NCI-H2107 treated with DMSO at 0.1 percent for 48 hours (cell line): ENCODE data around the gene CHTOP.
"Not testable (repeated sequence)": the region's sequence is repeated elsewhere in the genome, so short reads cannot be mapped to it uniquely, and the experiment has no call there.

ENCODE experiments used
- DNase-seq: peaks from one replicate; lab custom pipeline; 2025; ENCODE audit not compliant: unreplicated experiment; lab: John Stamatoyannopoulos, UW

The CHTOP gene

GRCh38 chr1:153633754-153634665 lies at the start of gene CHTOP:
CHTOP (plus strand) TSS chr1:153634066; CDS start chr1:153636589, 2,523 bp downstream.
- peak; percentile 89 for DNase-seq

GRCh38 chr1:153585006-153585405 lies 48.9 kb upstream of the CHTOP start:
- no peak for DNase-seq

DNA sequence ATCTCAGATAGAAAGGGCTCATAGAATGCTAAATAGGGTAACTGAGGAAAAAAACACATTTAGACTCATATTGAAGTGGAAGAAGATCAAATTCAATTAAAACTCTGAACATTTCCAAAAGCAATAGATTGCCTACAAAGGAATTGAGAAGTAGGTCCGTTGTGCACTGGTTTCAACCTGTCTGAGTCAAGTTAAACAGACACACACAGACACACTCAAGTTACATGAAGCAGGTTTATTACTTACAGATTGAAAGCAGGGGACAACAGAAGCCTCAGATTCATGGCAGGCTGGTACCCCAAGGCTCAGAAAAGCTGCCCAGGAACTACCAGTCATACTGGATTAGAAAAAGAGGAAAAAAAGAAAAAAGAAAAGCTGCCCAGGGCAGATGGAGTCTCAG lies 47.5 kb upstream of the CHTOP start:
- peak; percentile 20 for DNase-seq

DNA sequence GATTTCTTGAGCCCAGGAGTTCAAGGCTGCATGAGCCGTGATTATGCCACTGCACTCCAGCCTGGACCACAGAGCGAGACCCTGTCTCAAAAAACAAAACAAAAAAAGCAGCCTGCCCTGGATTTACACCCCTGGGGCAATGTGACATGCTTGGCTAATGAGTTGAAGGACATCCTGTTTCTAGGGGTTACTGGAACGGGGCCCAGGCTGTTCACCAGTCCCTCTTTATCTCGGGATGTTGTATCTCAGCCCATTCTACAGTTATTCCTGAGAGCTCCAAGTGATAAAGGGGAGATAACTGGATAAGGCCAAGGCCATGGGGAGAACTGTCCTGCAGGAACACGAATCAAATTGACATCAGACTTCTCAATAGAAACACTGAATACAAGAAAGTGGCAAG lies 46.6 kb upstream of the CHTOP start:
- no peak for DNase-seq

GRCh38 chr1:153588033-153588432 lies 45.8 kb upstream of the CHTOP start:
- not testable (repeated sequence) for DNase-seq

GRCh38 chr1:153588482-153588881 lies 45.4 kb upstream of the CHTOP start:
- DNase-seq, result no peak

GRCh38 chr1:153592748-153593147 lies 41.1 kb upstream of the CHTOP start:
- DNase-seq, result no peak

GRCh38 chr1:153597206-153597605 lies 36.7 kb upstream of the CHTOP start:
- no peak for DNase-seq

DNA sequence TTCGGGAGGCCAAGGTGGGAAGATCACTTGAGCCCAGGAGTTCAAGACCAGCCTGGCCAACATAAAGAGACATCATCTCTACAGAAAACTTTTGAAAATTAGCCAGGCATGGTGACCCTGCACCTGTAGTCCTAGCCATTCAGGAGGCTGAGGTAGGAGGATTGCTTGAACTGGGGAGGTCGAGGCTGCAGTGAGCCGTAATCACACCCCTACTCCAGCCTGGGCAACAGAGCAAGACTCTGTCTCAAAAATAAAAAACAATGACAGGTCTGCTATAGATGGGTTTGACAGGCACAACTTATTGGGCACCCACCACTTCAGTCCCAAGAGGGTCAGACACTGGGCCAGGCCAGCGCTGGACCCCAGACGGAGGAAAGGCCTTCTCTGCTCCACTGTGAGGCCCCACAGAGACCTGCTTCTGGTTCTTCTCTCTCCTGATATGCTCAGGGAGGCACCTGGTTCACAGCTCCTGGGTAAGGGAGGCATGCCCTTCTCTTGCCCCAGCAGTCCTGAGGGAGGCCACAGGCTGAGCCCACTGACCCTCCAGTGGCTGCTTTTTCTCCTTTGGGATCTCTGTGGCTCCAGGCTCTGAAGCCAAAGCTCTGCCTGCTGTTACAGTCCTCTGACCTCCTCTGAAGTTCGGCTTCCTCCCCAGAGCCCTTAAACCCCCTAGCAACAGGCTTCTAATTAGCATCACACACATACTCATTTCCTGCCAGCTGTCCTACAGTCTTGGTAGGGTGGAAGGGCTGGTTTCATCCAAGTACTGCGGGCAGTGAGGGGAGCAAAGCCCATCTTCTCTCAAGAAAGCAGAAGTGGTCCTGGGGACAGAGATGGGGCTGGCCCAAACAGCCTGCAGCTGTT lies 35.3 kb upstream of the CHTOP start:
- no peak for DNase-seq

GRCh38 chr1:153599847-153600246 lies 34.0 kb upstream of the CHTOP start:
- DNase-seq, result no peak

GRCh38 chr1:153602749-153603148 lies 31.1 kb upstream of the CHTOP start:
- DNase-seq, result no peak

GRCh38 chr1:153606194-153606593 lies 27.7 kb upstream of the CHTOP start:
- no peak for DNase-seq

GRCh38 chr1:153607381-153607780 lies 26.5 kb upstream of the CHTOP start:
- DNase-seq, result no peak

DNA sequence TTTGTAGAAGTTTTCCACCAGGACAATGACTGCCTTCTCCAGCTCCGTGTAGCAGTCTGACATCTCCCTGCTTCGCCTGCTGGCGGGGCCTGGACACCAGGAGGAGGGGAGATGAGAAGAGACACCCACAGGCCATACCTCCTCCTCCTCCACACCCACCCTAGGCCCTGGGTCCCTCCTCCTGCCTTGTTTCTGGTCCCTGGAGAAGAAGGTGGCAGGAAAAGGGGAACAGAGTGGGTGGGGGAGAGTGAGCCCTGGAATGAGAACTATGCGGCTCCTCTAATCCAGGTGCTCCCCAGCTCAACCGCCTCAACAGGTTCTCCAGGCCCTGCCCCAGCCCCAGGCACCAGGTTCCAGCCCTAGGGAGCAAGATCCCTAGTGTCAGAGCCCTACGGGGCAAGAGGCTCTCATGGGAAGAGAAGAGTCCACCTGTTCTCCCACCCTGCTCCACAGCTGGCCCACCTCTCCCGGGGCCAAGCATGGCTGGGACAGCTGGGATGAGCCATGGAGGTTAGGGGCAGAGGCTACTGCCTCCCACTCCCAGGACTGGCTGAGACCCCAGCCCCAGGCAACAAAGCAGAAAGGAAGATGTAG lies 25.7 kb upstream of the CHTOP start:
- no peak for DNase-seq

- DNase-seq, result no peak
Observed at GRCh38 chr1:153608742-153609584, 24.9 kb upstream of the CHTOP start.

- no peak for DNase-seq
Observed at GRCh38 chr1:153609585-153609907, 24.3 kb upstream of the CHTOP start.

DNA sequence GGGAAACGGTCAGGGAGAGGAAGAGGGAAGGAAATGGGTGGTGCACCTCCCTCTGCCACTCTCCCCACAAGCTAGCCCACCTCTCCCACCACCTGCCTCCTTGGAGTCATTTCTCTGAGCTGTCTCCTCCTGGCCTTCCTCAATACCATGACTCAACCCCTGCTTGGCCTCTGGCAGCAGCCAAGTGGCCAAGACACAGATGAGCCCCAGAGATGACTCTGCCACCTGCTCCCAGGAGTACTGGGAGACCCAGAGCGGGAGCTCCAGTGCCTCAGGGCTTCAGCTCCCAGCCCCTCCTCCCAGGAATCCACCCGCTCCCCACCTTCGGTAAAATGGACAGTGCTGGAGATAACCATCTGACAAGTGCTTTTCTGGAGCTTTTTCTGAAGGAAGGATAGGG lies 23.5 kb upstream of the CHTOP start:
- DNase-seq, result no peak

- DNase-seq, result no peak
Observed at GRCh38 chr1:153610811-153611301, 23.0 kb upstream of the CHTOP start.

GRCh38 chr1:153611356-153611755 lies 22.5 kb upstream of the CHTOP start:
- no peak for DNase-seq

- no peak for DNase-seq
Observed at GRCh38 chr1:153612111-153612754, 21.6 kb upstream of the CHTOP start.
